ENCODE data around the gene ZNF518A.

The ZNF518A gene

GRCh38 chr10:96093948-96094347 lies 36.1 kb upstream of the ZNF518A start:
- Histone ChIP-seq H3K27ac (ENCODE audit: extremely low read depth, low read depth, low read length) (no peak overlapping the region), H3K9me3 (ENCODE audit: control insufficient read depth, insufficient read depth, low read depth, low read length) (no peaks in the 10 kb centered on the region), H3K4me3 (ENCODE audit: low read depth, low read length) (no peak overlapping the region), H3K4me1 (ENCODE audit: control insufficient read depth, insufficient read depth, low read length) (no peaks in the 10 kb centered on the region), H3K36me3 (ENCODE audit: control insufficient read depth in 2 of 2, insufficient read depth in 1 of 2, low read length in 2 of 2) (no peaks in the 10 kb centered on the region)
- POLR2A ChIA-PET: interaction anchor here (1.5 kb wide), 1 partner anchor 36 kb away, joined by 4 read pairs; the partner anchor contains the start of gene ZNF518A
- TF ChIP-seq ZNF623 (tag by site-specific recombination; IDR thresholded peaks at IDR 0.05) (no peak), HOXC10 (CRISPR knock-in tag; IDR thresholded peaks at IDR 0.05) (no peak), OVOL3 (tag by site-specific recombination; IDR thresholded peaks at IDR 0.05) (no peak), ZBTB7A (tag by site-specific recombination; IDR thresholded peaks at IDR 0.05; ENCODE audit: low read depth) (no peak), ZBTB17 (tag by site-specific recombination; IDR thresholded peaks at IDR 0.05) (no peak), ZNF830 (tag by site-specific recombination; IDR thresholded peaks at IDR 0.05; ENCODE audit: low read depth) (no peak), ZNF621 (tag by site-specific recombination; IDR thresholded peaks at IDR 0.05) (no peak), KLF16 (tag by site-specific recombination; IDR thresholded peaks at IDR 0.05) (no peak)
- CTCF ChIA-PET: interaction anchor here (0.8 kb wide), 1 partner anchor 1009 kb away, joined by 3 read pairs; no protein-coding TSS in a partner anchor

- H3K4me3 ChIP-seq (ENCODE audit: low read depth, low read length): no peak overlapping the region
- no peaks in the 10 kb centered on the region for H3K36me3 ChIP-seq (ENCODE audit: control insufficient read depth in 2 of 2, insufficient read depth in 1 of 2, low read length in 2 of 2)
- ChIA-PET POLR2A (no interaction called here), CTCF (interaction anchor here (0.8 kb wide), 1 partner anchor 244 kb away, joined by 4 read pairs; no protein-coding TSS in a partner anchor)
- H3K9me3 ChIP-seq (ENCODE audit: control insufficient read depth, insufficient read depth, low read depth, low read length): no peaks in the 10 kb centered on the region
- TF ChIP-seq ZBTB49 (tag by site-specific recombination; IDR thresholded peaks at IDR 0.05; ENCODE audit: low read depth) (no peak), ZNF747 (tag by site-specific recombination; IDR thresholded peaks at IDR 0.05) (no peak), ZNF629 (tag by site-specific recombination; IDR thresholded peaks at IDR 0.05) (no peak), ZFP41 (tag by site-specific recombination; IDR thresholded peaks at IDR 0.05; ENCODE audit: borderline replicate concordance) (no peak), ZNF792 (tag by site-specific recombination; IDR thresholded peaks at IDR 0.05) (no peak), ZNF18 (tag by site-specific recombination; IDR thresholded peaks at IDR 0.05) (no peak), ZNF239 (tag by site-specific recombination; IDR thresholded peaks at IDR 0.05) (no peak), ZNF311 (tag by site-specific recombination; IDR thresholded peaks at IDR 0.05; ENCODE audit: borderline replicate concordance) (no peak), YY1 (tag by site-specific recombination; IDR thresholded peaks at IDR 0.05) (no peak), ZNF558 (tag by site-specific recombination; IDR thresholded peaks at IDR 0.05) (no peak), ZNF391 (tag by site-specific recombination; IDR thresholded peaks at IDR 0.05; ENCODE audit: borderline replicate concordance, low read depth) (no peak), HOXA7 (CRISPR knock-in tag; IDR thresholded peaks at IDR 0.05; ENCODE audit: borderline replicate concordance) (no peak), ZNF660 (tag by site-specific recombination; IDR thresholded peaks at IDR 0.05) (no peak), ZNF354C (tag by site-specific recombination; IDR thresholded peaks at IDR 0.05; ENCODE audit: borderline replicate concordance, low read depth) (no peak)
- no peak overlapping the region for H3K27ac ChIP-seq (ENCODE audit: extremely low read depth, low read depth, low read length)
- no peaks in the 10 kb centered on the region for H3K4me1 ChIP-seq (ENCODE audit: control insufficient read depth, insufficient read depth, low read length)
Measured at GRCh38 chr10:96096958-96097357, 33.1 kb upstream of the ZNF518A start.

All from HEK293 (cell line).